CD14-positive monocyte (primary cell): ENCODE measurements around the gene RGMB. TPM values are rescaled to one million over a fixed set of nuclear protein-coding genes. Genes with fewer than 3 reads are reported as not detected.

Experiments used
- DNase-seq, 3 donors: peaks; one replicate each; pipeline ENCODE4 v3.0.0-alpha.2; 2011 to 2022
- H2AFZ ChIP-seq: 2 replicates; pipeline ENCODE4 v1.6.0; 2012; ENCODE audit warnings: mild to moderate bottlenecking, low read depth, low read length, inconsistent platforms; ENCODE audit not compliant: insufficient read depth, poor library complexity, severe bottlenecking
- H3K27ac ChIP-seq, 2 donors: 1 replicate in 1 of 2; 2 replicates in 1 of 2; pipeline ENCODE4 v1.5.1; 2012 to 2013; ENCODE audit warnings: low read length in 2 of 2, control low read depth in 1 of 2, inconsistent platforms in 1 of 2, low read depth in 1 of 2, mild to moderate bottlenecking in 1 of 2
- H3K27me3 ChIP-seq, 2 donors: one replicate each; pipeline versions ENCODE4 v1.6.0 to v1.6.1; 2011 to 2013; ENCODE audit warnings: low read length in 2 of 2; ENCODE audit not compliant: control insufficient read depth in 2 of 2, insufficient read depth in 2 of 2
- H3K36me3 ChIP-seq, 2 donors: replicated peaks in 1 of 2; 1 replicate in 1 of 2; 2 replicates in 1 of 2; pipeline versions ENCODE4 v1.5.1 to v1.6.1; 2012 to 2013; ENCODE audit warnings: low read length in 2 of 2, control low read depth in 1 of 2, inconsistent platforms in 1 of 2, mild to moderate bottlenecking in 1 of 2; ENCODE audit not compliant: insufficient read depth in 2 of 2, control insufficient read depth in 1 of 2
- H3K4me1 ChIP-seq, 2 donors: 1 replicate in 1 of 2; 2 replicates in 1 of 2; pipeline versions ENCODE4 v1.5.1 to v1.6.1; 2012 to 2013; ENCODE audit warnings: low read length in 2 of 2, control low read depth in 1 of 2, inconsistent platforms in 1 of 2, mild to moderate bottlenecking in 1 of 2, moderate library complexity in 1 of 2; ENCODE audit not compliant: insufficient read depth in 2 of 2, control insufficient read depth in 1 of 2
- H3K4me2 ChIP-seq: replicated peaks from 2 replicates; pipeline ENCODE3; 2012; ENCODE audit warnings: low read length, moderate library complexity, mild to moderate bottlenecking; ENCODE audit not compliant: poor library complexity, severe bottlenecking; ENCODE audit errors: extremely low read depth
- H3K4me3 ChIP-seq, 3 experiments: fragments of 200-600 bp in 1 of 3; sonication (generic) in 1 of 3; replicated peaks in 1 of 3; 1 replicate in 2 of 3; 2 replicates in 1 of 3; pipeline ENCODE4 v1.5.1; 2011 to 2013; ENCODE audit warnings: low read length in 3 of 3, mild to moderate bottlenecking in 3 of 3, control low read depth in 2 of 3, low read depth in 2 of 3, inconsistent platforms in 1 of 3, moderate library complexity in 1 of 3
- H3K79me2 ChIP-seq: 2 replicates; pipeline ENCODE4 v1.6.0; 2012; ENCODE audit warnings: mild to moderate bottlenecking, control low read depth, inconsistent platforms, low read length, moderate library complexity; ENCODE audit not compliant: insufficient read depth
- H3K9ac ChIP-seq: 2 replicates; pipeline ENCODE4 v1.6.0; 2017; ENCODE audit warnings: low read length, mild to moderate bottlenecking; ENCODE audit not compliant: insufficient read depth, poor library complexity, severe bottlenecking
- H3K9me3 ChIP-seq, 2 donors: replicated peaks in 1 of 2; 1 replicate in 1 of 2; 2 replicates in 1 of 2; pipeline versions ENCODE4 v1.5.1 to v1.6.1; 2012 to 2013; ENCODE audit warnings: low read length in 2 of 2, control low read depth in 1 of 2; ENCODE audit not compliant: control insufficient read depth in 1 of 2, insufficient read depth in 1 of 2
- H4K20me1 ChIP-seq: 2 replicates; pipeline ENCODE4 v1.6.0; 2012; ENCODE audit warnings: mild to moderate bottlenecking, low read length, control low read depth, moderate library complexity; ENCODE audit not compliant: insufficient read depth
- H3K27ac Mint-ChIP-seq, 7 donors: one replicate each; pipeline ENCODE4 v1.8.0; 2020; ENCODE audit warnings: mild to moderate bottlenecking in 7 of 7, mixed read lengths in 7 of 7, moderate library complexity in 6 of 7, inconsistent platforms in 2 of 7
- H3K27me3 Mint-ChIP-seq, 3 donors: one replicate each; pipeline ENCODE4 v1.8.0; 2021 to 2022; ENCODE audit warnings: low read depth in 3 of 3, mild to moderate bottlenecking in 3 of 3, mixed read lengths in 3 of 3, moderate library complexity in 3 of 3, inconsistent platforms in 1 of 3
- H3K36me3 Mint-ChIP-seq, 2 donors: one replicate each; pipeline ENCODE4 v1.8.0; 2020; ENCODE audit warnings: mixed read lengths in 2 of 2, inconsistent platforms in 1 of 2, mild to moderate bottlenecking in 1 of 2
- H3K4me1 Mint-ChIP-seq: one replicate; pipeline ENCODE4 v1.8.0; 2020; ENCODE audit warnings: mild to moderate bottlenecking, mixed read lengths
- H3K4me3 Mint-ChIP-seq, 2 donors: one replicate each; pipeline ENCODE4 v1.8.0; 2020; ENCODE audit warnings: mild to moderate bottlenecking in 2 of 2, mixed read lengths in 2 of 2, moderate library complexity in 1 of 2
- H3K9me3 Mint-ChIP-seq, 7 donors: one replicate each; pipeline ENCODE4 v1.8.0; 2020 to 2022; ENCODE audit warnings: mixed read lengths in 7 of 7, mild to moderate bottlenecking in 6 of 7, moderate library complexity in 6 of 7, inconsistent platforms in 2 of 7
- WGBS: methylation state at CpG from one replicate; pipeline ENCODE4 v1.1.5; 2013; ENCODE audit warnings: missing lambda C conversion rate; ENCODE audit not compliant: insufficient coverage; 5-methylcytosine and 5-hydroxymethylcytosine counted together
- intact Hi-C, 2 donors: fragments of 100-400 bp; cut with micrococcal nuclease; formaldehyde crosslinking; loops; one replicate each; pipeline versions ENCODE4 v1.15.0 to v1.15.1; 2023
- polyA plus RNA-seq, 3 donors: library from polyadenylated mRNA; depleted of rRNA in 1 of 3; unstranded in 2 of 3; stranded (reverse) in 1 of 3; fragments of 300-500 nt in 2 of 3; fragments of >200 nt in 1 of 3; fragmentation: Illumina TruSeq in 2 of 3; gene quantifications; 1 replicate in 2 of 3; 2 replicates in 1 of 3; pipeline ENCODE4 v1.2.3, GENCODE V29; 2012 to 2021
- TF ChIP-seq, protein P1 (sequence below): fragments of 200-600 bp; IDR thresholded peaks from one replicate; pipeline ENCODE4 v1.8.0; 2022; ENCODE audit warnings: antibody characterized with exemption, mild to moderate bottlenecking

The RGMB gene
- polyA plus RNA-seq, 3 donors, result 0.12 to 0.17 TPM; not detected in 1

DNA sequence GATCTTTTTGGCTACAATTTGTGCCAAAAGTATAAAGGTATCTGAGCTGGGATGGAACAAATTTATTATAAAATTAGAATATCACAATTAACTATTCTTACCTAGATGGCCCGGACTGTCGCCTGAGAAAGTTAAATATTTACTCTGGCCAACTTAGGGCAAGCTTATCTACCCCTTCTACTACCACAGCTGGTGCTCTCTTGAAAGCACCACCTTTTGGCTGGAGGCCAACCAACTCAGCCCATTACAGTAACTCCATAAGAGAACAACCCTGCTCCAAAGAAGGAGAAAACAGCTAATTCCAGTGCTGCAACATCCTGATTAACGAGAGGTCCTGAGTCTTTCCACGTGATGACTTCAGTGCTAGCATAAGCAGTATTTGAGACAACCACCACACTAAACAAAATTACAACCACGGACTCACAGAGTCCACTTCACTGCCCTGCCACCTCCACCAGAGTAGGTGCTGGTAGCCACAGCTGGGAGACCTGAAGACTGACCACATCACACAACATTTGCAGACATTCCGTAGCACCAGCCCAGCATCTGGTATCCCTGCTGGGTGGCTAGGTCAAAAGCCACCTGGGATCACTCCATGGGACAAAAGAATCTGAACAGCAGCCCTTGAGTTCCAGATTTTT is 43.2 kb downstream of the RGMB start:
- 84% methylated on average over 4 of the region's 6 CpGs for WGBS
- no peak overlapping the region for H3K27ac Mint-ChIP-seq
- intact Hi-C loops, result no loop called here
- Histone ChIP-seq H3K79me2 (no peaks in the 10 kb centered on the region), H3K4me1 (no peaks in the 10 kb centered on the region), H4K20me1 (no peaks in the 10 kb centered on the region), H3K4me3 (no peak overlapping the region), H3K27ac (no peak overlapping the region), H3K9me3 (no peaks in the 10 kb centered on the region), H2AFZ (no peak overlapping the region), H3K4me2 (no peak overlapping the region), H3K27me3 (no peaks in the 10 kb centered on the region), H3K36me3 (no peaks in the 10 kb centered on the region), H3K9ac (no peak overlapping the region)
- H3K36me3 Mint-ChIP-seq, result no peaks in the 10 kb centered on the region
- H3K4me3 Mint-ChIP-seq, result no peak overlapping the region
- H3K4me1 Mint-ChIP-seq, result no peaks in the 10 kb centered on the region
- DNase-seq, result no peak
- H3K27me3 Mint-ChIP-seq, result peaks cover 2 to 8% (median 7%) of the 10 kb centered on the region in 3 donors
- H3K9me3 Mint-ChIP-seq, result peaks cover 2 to 14% (median 7%) of the 10 kb centered on the region in 7 donors
- TF ChIP-seq, protein P1, sequence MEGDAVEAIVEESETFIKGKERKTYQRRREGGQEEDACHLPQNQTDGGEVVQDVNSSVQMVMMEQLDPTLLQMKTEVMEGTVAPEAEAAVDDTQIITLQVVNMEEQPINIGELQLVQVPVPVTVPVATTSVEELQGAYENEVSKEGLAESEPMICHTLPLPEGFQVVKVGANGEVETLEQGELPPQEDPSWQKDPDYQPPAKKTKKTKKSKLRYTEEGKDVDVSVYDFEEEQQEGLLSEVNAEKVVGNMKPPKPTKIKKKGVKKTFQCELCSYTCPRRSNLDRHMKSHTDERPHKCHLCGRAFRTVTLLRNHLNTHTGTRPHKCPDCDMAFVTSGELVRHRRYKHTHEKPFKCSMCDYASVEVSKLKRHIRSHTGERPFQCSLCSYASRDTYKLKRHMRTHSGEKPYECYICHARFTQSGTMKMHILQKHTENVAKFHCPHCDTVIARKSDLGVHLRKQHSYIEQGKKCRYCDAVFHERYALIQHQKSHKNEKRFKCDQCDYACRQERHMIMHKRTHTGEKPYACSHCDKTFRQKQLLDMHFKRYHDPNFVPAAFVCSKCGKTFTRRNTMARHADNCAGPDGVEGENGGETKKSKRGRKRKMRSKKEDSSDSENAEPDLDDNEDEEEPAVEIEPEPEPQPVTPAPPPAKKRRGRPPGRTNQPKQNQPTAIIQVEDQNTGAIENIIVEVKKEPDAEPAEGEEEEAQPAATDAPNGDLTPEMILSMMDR, result no peak

DNA sequence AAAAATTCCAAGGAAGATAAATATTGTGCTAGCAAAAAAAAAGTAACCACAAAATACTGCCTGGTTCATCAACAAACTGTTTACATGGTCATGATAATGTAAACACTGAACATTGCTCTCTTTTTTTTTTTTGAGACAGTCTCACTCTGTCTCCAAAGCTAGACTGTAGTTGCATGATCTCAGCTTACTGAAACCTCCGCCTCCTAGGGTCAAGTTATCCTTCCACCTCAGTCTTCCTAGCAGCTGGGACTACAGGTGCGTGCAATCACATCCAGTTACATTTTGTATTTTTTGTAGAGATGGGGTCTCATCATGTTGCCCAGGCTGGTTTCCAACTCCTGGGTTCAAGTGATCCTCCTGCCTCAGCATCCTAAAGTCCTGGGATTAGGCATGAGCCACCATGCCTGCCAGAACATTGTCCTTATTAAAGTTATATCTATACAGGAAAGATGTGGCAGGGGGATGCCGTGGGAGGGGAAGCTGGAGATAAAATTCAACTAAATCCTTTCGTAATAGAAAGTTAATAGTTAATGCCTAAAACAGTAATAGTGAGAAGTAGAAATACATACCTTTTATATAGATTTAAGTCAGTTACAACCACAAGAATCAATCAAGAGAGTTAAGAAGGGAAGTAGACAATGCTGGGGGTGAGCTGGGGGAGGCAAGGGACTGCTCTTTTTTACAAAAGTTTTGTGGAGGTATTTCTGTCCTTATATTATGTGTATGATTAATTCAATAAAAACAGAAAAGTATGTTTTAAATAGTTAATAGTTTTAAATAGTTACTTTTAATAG is 52.3 kb downstream of the RGMB start:
- Histone ChIP-seq H3K27me3 (no peaks in the 10 kb centered on the region), H3K4me1 (no peaks in the 10 kb centered on the region), H3K9ac (no peak overlapping the region), H3K36me3 (no peaks in the 10 kb centered on the region), H3K27ac (no peak overlapping the region), H4K20me1 (no peaks in the 10 kb centered on the region), H2AFZ (no peak overlapping the region), H3K4me2 (no peak overlapping the region), H3K4me3 (no peak overlapping the region), H3K9me3 (no peaks in the 10 kb centered on the region), H3K79me2 (no peaks in the 10 kb centered on the region)
- no CpG with 5 or more reads among the region's 4 CpGs for WGBS
- TF ChIP-seq, protein P1, result no peak
- Mint-ChIP-seq H3K4me1 (no peaks in the 10 kb centered on the region), H3K9me3 (peaks cover 0 to 8% (median 7%) of the 10 kb centered on the region in 7 donors), H3K27ac (peak overlapping the region in 1 of 7 donors; percentile 52), H3K27me3 (peaks cover 2 to 7% (median 5%) of the 10 kb centered on the region in 3 donors), H3K4me3 (peak overlapping the region in 1 of 2 donors; percentile 21), H3K36me3 (no peaks in the 10 kb centered on the region)
- intact Hi-C loops, result no loop called here
- no peak for DNase-seq
